Jurkat, Clone E6-1 (cell line): Measurements from ENCODE around the gene SLC22A14.
"Not testable (repeated sequence)": the region's sequence is repeated elsewhere in the genome, so short reads cannot be mapped to it uniquely, and the experiment has no call there.

Experiments
- DNase-seq: peaks from one replicate; pipeline ENCODE4 v3.0.0-alpha.2; 2011; ENCODE audit warnings: low read depth, low spot score
- H3K4me3 ChIP-seq: 2 replicates; pipeline ENCODE4 v1.5.1; 2011; ENCODE audit warnings: mild to moderate bottlenecking, low read length, control low read depth, moderate library complexity

Gene SLC22A14

DNA sequence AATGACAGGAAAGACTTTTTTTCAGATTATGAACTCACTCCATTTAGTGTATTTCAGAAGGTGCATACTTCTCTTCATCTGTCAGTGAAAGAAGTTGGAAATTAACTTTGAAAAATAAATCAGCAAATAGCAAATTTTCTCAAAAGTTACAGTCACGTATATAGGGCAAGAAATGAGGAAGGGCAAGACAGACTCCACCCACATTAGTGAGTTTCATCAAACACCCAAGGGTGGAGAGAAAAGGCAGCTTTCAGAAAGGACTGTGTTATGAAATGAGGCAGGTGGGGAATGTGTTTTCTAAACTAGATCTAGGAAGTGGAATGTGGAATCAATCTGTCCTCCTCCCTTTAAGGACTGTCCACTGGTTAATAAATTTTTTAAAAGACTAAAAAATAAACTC lies 13.6 kb upstream of the SLC22A14 start:
- no peak for DNase-seq

DNA sequence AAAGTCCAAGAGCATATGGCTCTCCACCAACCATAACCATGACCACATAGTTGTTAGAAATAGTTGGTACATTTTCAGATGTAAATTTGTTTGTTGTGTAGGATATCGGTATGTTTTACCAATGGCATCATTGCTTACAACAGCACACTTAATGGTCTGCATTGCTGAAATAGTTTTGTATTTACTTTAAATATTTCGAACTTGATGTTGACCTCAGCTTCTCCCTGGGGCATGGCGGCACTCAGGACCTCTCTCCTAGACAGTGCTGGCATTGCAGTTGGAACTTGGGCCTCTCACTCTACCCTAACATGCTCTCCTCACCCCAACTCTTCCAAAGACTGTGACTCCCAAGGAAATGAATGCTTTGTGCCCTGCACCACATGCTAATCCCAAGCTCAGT lies 11.5 kb upstream of the SLC22A14 start:
- no peak overlapping the region for H3K4me3 ChIP-seq
- no peak for DNase-seq

More for the DNA sequence above, 13.6 kb upstream of the SLC22A14 start:
- H3K4me3 ChIP-seq: no peak overlapping the region

DNA sequence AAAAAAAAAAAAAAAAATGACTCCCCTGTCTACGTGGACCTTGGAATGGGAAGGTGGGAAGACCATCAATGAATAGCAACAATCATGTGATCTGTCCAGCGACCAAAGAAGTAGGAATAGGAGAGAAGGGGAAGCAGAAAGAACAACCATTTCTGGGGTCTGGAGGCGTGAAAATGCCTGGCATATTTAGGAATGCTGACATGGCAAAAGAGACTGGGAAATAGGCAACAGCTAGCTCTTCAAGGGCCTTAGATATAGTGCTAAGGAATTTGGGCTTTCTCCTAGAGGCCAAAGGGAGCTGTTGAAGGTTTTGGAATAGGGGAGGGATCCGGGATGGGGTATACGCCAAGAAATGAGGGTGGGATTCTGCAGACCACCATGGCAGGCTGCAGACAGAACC lies 10.5 kb upstream of the SLC22A14 start:
- no peak overlapping the region for H3K4me3 ChIP-seq
- no peak for DNase-seq

DNA sequence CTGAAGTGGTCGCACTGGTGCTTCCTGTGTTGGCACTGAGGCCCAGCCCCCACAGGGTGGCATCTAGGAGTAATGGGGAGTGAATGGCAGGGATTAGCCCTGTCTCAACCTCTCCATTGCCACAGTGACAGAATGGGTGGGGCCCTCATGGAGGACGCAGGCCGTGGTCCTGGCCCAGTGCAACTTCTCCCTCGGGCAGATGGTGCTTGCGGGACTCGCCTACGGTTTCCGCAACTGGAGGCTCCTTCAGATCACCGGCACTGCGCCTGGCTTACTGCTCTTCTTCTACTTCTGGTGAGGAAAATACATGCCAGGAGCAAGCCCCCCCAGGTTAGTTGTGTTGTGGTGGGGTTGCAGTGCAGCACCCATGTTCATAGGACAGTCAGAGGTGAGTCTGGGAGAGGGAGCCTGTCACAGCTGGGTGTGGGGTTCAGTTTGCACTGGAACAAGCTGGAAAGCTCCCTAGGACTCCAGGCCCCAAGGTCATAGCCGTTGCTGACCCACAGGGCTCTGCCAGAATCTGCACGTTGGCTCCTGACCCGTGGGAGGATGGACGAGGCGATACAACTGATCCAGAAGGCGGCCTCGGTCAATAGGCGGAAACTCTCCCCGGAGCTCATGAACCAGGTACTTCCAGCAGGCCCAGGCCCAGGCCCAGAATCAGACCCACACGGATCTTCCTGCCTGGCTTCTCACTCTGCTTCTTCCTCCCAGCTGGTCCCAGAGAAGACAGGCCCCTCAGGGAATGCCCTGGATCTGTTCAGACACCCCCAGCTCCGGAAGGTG lies 7.0 kb upstream of the SLC22A14 start:
- no peak for DNase-seq
- no peak overlapping the region for H3K4me3 ChIP-seq

DNA sequence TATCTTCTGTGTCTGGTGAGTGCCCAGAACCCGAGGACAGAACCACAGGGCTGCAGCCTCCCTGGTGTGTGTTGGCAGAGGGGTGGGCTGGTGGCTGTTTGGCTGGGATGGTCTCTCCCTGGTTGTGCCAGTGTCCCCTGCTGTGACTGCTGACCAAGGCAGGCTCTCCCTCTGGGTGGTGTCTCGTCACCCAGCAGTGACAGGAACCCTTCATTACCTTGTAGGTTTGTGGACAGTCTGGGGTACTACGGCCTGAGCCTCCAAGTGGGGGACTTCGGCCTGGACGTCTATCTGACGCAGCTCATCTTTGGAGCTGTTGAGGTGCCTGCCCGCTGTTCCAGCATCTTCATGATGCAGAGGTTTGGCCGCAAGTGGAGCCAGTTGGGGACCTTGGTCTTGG lies 6.4 kb upstream of the SLC22A14 start:
- H3K4me3 ChIP-seq: no peak overlapping the region
- no peak for DNase-seq

DNA sequence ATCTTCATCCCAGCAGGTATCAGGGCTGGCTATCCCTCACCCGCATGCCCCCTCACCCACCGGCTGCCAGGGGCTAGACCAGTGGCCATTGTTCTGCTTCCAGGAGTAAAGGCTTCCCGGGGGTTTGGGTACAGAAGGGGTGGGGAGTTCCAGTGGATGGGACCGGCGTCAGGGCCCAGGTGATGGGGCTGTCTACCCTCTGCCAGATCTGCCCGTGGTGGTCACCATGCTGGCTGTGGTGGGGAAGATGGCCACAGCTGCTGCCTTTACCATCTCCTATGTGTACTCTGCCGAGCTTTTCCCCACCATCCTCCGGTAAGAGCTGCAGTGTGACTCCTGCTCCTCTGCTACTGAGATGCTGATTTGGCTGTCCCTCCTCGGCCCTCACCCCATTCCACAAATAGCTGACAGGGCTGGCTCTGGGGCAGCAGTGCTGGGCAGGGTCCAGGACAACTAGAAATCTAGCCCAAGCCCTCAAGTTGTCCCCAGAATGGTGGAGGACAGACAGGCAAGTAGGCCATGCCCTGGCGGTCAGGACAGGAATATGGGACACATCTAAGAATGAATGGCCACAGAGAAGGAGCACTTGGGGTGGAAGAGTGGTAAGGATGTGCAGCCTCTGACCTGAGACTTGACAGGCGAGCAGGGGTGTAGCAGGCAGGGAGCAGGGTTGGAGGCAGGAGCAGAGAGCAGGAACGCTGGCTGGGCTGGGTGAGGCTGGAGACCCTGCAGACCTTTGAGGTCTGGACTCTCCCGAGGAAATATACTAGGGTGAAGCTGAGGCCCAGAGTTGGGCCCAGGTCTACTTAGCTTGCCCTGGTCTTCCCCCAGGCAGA lies 5.8 kb upstream of the SLC22A14 start:
- no peak for DNase-seq
- H3K4me3 ChIP-seq: no peak overlapping the region

DNA sequence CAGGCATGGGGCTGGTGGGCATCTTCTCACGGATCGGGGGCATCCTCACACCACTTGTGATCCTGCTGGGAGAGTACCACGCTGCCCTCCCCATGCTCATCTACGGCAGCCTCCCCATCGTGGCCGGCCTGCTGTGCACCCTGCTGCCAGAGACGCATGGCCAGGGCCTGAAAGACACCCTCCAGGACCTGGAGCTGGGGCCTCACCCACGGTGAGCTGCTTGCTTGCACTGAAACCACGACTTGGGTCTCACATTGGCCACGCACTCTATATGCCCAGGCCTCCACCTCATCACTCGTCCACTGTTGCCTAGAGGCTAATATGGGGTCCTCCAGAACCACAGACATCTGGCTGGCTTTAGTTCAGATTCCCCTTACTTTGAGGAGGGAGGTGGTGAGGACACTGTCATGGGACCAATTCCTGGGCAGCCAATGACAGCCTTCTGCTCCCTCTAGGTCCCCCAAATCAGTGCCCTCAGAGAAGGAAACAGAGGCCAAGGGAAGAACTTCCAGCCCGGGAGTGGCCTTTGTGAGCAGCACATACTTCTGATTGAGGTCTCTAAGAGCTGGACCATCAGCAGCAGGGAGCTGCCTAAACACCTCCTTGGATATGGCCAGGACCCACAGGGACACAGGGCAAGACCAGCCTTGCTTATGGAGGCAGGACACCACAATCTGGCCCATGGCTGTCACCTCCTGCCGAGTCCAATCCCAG lies 5.0 kb upstream of the SLC22A14 start:
- DNase-seq: no peak
- H3K4me3 ChIP-seq: no peak overlapping the region

DNA sequence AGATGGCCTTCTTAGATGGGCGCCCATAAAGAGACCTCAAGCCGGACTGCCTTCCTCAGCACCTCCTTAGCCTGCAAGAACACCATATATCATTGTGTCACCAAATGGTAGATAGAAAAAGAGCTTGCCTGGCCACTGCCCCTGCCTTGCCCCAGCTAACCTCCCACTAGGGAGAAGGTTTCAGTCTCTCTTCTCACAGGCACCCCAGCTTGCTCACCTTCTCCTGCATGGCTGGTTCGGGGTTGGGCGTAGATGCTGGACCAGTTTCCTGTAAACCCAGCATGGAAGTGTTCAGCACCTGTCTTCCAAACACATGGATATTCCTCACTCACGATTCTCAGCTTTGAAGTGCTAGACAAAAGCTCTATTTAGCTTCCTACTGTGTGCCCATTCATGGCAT lies 3.3 kb upstream of the SLC22A14 start:
- DNase-seq: no peak

DNA sequence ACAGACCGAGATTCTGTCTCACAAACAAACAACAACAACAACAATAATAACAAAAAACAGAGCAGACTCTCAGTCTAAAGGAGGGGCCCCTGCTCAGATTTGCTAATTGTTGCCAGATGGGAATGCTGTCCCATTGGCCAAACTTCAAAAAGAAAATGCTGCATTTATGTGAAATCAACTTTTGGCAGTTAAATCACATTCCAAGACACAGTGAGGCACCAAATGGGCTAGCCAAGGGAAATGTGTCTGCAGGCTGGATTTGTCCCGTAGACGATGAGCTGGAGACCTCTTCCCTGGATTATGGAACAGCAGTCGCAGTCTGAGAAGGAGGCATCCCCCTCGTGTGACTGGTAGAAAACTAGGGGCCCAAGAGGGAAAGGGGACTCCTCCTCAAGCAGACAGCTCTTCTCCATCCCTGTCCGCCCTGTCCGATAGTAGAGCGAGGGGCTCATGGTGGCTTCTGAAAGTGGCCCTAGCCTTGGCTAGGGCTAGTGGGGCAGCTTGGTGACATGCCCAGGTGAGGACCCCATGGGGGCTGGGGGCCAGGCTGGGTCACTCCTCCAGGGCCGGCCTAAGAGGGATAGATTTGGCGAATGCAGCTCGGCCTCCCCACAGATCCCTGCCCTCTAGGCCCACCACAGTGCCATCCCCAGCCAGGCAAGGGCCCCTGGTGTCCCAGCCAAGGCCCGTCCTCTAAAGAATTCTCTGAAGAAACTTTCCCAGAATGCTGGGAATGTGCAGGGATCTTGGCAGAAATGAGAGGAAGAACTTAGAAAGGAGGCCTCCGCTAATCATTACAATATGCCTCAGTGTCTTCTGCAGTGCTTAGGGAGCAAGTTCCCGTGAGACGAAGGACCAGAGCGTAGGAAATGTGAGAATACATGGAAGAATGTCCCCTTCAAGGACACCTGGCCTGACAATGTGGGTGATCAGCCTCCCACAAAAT lies 2.0 kb downstream of the SLC22A14 start:
- DNase-seq: no peak
- no peak overlapping the region for H3K4me3 ChIP-seq

More for the DNA sequence above, 3.3 kb upstream of the SLC22A14 start:
- no peak overlapping the region for H3K4me3 ChIP-seq

DNA sequence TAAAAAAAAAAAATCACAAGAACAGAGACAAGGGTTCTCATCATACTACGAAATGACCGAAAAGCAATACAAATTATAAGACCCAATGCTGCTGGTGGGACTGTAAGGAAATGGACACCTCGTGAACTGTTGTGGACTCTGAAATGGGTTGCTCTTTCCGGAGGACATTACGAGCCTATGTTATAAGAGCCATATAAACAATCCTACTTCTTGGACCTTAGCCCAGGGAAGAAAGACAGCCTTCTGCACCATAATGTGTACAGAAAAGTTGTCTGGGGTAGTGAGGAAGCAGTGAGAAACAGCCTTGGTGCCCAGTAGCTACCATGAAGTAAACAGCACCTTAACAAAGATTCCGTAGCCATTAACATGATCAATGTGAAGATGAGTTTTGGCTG lies 2.7 kb downstream of the SLC22A14 start:
- no peak for DNase-seq
- H3K4me3 ChIP-seq: no peak overlapping the region

DNA sequence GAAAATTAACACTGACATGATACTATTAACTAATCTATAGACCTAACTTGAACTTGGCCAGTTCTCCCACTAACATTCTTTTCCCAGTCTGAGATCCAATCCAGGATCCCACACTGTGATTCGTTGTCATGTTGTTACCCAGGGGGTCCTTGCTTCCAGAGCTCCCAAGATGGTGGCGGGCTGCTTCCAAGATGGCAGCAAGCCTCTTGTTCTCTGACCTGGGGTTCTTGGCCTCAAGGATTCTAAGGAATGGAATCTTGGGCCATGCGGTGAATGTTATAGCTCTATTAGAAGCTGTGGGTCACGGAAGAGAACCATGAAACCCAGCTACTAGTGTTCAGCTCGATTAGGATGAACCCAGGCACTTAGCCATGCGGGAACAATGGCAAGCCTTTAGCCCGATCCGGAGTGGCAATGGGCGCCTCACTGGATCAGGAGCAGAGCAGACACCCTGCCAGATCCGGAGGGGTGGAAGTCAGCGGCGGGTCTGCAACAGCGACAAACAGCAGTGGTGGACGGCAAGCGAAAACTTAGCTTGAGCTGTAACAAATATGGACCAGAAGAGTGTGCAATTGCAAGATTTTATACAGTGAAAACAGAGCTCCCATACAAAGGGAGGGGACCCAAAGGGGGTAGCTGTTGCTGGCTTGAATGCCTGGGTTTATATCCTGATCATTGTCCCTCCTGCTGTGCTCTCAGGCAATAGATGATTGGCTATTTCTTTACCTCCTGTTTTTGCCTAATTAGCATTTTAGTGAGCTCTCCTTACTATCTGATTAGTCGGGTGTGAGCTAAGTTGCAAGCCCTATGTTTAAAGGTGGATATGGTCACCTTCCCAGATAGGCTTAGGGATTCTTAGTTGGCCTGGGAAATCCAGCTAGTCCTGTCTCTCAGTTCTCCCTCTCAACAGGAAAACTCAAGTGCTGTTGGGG lies 7.5 kb downstream of the SLC22A14 start:
- DNase-seq: not testable (repeated sequence)

DNA sequence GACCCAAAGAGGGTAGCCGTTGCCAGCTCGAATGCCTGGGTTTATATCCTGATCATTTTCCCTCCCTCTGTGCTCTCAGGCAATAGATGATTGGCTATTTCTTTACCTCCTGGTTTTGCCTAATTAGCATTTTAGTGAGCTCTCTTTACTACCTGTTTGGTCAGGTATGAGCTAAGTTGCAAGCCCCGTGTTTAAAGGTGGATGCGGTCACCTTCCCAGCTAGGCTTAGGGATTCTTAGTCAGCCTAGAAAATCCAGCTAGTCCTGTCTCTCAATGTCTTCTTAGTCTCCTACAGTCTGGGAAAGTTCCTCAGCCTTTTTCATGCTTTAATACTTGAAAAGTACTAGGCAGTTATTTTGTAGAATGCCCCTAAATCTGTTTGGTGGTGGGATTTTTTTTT lies 15.0 kb downstream of the SLC22A14 start:
- not testable (repeated sequence) for DNase-seq, H3K4me3 ChIP-seq

More for the DNA sequence above, 7.5 kb downstream of the SLC22A14 start:
- not testable (repeated sequence) for H3K4me3 ChIP-seq

DNA sequence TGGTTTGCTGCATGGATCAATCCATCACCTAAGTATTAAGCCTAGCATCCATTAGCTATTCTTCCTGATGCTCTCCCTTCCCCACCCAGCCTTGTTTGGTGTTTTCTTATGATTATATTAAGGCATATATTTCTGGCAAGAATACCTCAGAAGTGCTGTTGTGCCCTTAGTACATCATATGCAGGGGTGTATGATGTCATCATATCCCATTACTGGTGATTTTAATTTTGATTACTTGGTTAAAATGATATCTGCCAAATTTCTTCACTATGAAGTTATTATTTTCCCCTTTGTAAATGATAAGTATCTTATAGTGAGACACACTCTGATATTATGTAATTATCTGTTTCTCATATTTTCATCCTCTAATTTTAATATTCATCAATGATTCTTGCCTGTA lies 15.4 kb downstream of the SLC22A14 start:
- DNase-seq: no peak
- no peak overlapping the region for H3K4me3 ChIP-seq

DNA sequence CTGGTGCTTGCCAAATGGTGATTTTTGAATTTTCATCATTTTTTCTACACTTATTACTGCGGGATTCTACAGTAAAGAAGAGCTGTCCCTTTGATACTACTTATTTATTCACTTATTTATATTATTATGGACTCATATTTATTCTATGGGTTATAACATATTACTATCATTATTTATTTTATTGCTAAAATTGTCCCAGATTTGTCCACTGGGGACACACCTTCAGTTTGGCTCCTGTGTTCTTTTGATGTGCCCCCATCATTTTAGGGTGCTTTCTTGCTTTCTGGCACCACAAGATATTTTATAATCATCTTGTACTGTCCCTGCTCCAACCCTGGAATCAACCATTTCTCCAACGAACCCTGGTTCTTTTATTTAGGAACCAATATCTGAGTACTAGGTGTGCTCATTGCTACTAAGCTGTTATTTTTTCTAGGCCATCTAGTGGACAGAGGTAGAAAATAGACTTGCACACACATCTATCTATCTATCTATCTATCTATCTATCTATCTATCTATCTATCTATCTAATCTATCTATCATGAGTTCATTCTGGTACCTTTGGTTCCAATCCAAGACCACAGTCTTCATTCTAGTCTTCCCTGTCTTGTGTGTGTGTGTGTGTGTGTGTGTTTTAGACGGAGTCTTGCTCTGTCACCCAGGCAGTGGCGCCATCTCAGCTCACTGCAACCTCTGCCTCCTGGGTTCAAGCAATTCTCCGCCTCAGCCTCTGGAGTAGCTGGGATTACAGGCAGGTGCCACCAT lies 16.0 kb downstream of the SLC22A14 start:
- DNase-seq: no peak
- H3K4me3 ChIP-seq: no peak overlapping the region

DNA sequence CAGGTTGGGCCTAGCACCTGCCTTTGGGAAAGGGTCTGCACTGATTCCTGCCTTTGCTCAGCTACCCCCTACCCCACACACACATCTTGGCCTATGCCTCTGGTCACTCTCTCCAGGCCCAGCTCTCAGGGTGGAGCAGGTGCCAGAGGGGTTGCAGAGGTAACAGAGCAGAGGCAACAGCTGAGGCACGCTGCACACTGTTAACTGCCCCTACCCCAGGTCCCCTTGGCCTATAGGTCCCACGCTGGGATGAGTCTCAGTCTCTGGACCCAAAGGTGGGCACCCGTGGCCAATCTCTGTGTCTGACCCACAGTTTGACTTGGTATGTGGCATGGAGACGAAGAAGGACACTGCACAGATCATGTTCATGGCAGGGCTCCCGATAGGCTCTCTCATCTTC lies 24.8 kb downstream of the SLC22A14 start:
- H3K4me3 ChIP-seq: no peak overlapping the region
- no peak for DNase-seq

DNA sequence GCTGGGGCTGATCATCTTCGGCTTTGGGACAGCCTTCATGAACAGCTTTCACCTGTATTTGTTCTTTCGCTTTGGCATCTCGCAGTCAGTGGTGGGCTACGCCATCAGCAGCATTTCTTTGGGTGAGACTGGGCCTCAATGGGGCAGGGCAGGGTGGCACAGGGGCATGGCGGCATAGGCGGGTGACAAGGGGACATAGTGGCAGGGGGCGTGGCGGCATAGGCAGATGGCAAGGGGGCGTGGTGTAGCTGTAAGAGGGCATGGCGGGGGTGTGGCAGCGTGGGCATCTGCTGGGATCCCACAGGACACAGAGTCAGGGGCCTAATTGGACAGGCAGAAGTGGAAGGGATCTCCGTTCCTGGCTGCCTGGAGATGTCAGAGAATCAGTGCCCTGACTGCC lies 25.5 kb downstream of the SLC22A14 start:
- no peak overlapping the region for H3K4me3 ChIP-seq
- DNase-seq: no peak

DNA sequence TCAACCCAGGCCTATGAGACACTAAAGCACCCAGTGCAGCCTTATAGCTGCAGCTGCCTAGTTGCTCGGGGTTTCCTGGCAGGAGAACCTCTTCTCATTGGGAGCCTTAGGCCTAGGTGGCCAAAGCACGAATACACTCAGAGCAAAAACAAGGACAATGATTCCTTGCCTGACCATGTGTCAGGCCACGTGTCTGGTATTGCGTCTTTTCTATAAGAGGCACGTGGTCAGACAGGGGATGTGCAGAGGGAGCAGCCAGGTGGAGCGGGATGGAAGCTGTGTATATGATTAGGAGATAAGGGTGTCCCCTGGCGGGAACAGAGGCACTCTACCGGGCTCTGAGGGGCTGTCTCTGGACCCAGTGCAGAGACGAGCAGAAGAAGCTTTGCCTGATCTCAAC lies 26.4 kb downstream of the SLC22A14 start:
- H3K4me3 ChIP-seq: no peak overlapping the region
- no peak for DNase-seq
